ENCODE measurements around the gene ABTB2. TPM values are rescaled to one million over a fixed set of nuclear protein-coding genes. Genes with fewer than 3 reads are reported as not detected.

Gene ABTB2
- total and polyA plus RNA-seq, 2 of the 8 experiments (the other 6 are each of a cell fraction or from before 2014, with no cell fraction given), result 7.7 to 10.2 TPM

DNA sequence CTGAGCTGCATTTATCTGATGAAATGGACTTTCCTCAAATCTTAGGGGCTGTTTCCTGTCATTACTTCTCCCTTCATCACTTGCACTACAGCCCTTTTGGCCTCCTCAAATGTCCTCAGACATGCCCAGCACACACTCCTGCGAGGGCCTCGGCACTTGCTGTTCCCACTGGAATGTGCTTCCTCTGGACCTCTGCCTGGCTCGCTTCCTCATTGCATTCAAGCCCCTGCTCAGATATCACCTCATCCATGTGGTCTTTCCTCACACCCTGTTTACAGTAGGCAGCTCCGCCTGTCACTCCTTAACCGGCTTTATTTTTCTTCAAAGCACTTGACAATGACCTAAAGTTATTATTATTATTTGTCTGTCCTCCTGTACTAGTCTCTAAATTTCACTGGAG, 243.3 kb downstream of the ABTB2 start (continued):
- TF ChIP-seq CEBPB (IDR thresholded peaks at IDR 0.05; ENCODE audit: low read depth, low read length) (no peak), CREB1 (IDR thresholded peaks at IDR 0.05) (no peak), CBX8 (IDR thresholded peaks at IDR 0.05; ENCODE audit: borderline replicate concordance, low read depth, low read length) (no peak)
